IPS-18a (cell line): ENCODE measurements around the gene PRKAG2.

ENCODE experiments used
- H3K27ac ChIP-seq: one replicate; pipeline ENCODE4 v1.5.1; 2013; ENCODE audit warnings: low read length
- H3K27me3 ChIP-seq: one replicate; pipeline ENCODE4 v1.6.1; 2013; ENCODE audit warnings: mild to moderate bottlenecking, low read length; ENCODE audit not compliant: control insufficient read depth, insufficient read depth
- H3K36me3 ChIP-seq: one replicate; pipeline ENCODE4 v1.6.1; 2013; ENCODE audit warnings: low read depth, low read length; ENCODE audit not compliant: control insufficient read depth
- H3K4me1 ChIP-seq: one replicate; pipeline ENCODE4 v1.6.1; 2013; ENCODE audit warnings: low read depth, low read length; ENCODE audit not compliant: control insufficient read depth
- H3K4me3 ChIP-seq: one replicate; pipeline ENCODE4 v1.5.1; 2013; ENCODE audit warnings: low read length
- H3K9ac ChIP-seq: one replicate; pipeline ENCODE4 v1.6.1; 2013; ENCODE audit warnings: mild to moderate bottlenecking, low read length, moderate library complexity
- H3K9me3 ChIP-seq: one replicate; pipeline ENCODE4 v1.6.1; 2013; ENCODE audit warnings: low read depth, low read length; ENCODE audit not compliant: control insufficient read depth

PRKAG2 gene

GRCh38 chr7:151600331-151600730, 276.6 kb downstream of the PRKAG2 start:
- Histone ChIP-seq H3K4me3 (no peak overlapping the region), H3K27ac (no peak overlapping the region), H3K36me3 (no peaks in the 10 kb centered on the region), H3K9ac (no peak overlapping the region), H3K27me3 (no peaks in the 10 kb centered on the region), H3K9me3 (no peaks in the 10 kb centered on the region), H3K4me1 (no peaks in the 10 kb centered on the region)

- Histone ChIP-seq H3K9ac (no peak overlapping the region), H3K27ac (no peak overlapping the region), H3K27me3 (no peaks in the 10 kb centered on the region), H3K4me3 (no peak overlapping the region), H3K36me3 (no peaks in the 10 kb centered on the region), H3K9me3 (no peaks in the 10 kb centered on the region), H3K4me1 (no peaks in the 10 kb centered on the region)
Measured at GRCh38 chr7:151599401-151600227, 277.3 kb downstream of the PRKAG2 start.

- H3K9me3 ChIP-seq, result no peaks in the 10 kb centered on the region
- no peak overlapping the region for H3K4me3 ChIP-seq
- no peaks in the 10 kb centered on the region for H3K36me3 ChIP-seq
- H3K27me3 ChIP-seq, result no peaks in the 10 kb centered on the region
- no peaks in the 10 kb centered on the region for H3K4me1 ChIP-seq
- no peak overlapping the region for H3K27ac ChIP-seq
- H3K9ac ChIP-seq, result no peak overlapping the region
Measured at GRCh38 chr7:151597541-151598444, 279.1 kb downstream of the PRKAG2 start.

- H3K9ac ChIP-seq, result no peak overlapping the region
- H3K27ac ChIP-seq, result no peak overlapping the region
- H3K27me3 ChIP-seq, result no peaks in the 10 kb centered on the region
- H3K36me3 ChIP-seq, result no peaks in the 10 kb centered on the region
- no peak overlapping the region for H3K4me3 ChIP-seq
- no peaks in the 10 kb centered on the region for H3K4me1 ChIP-seq
- no peaks in the 10 kb centered on the region for H3K9me3 ChIP-seq
Measured at GRCh38 chr7:151595702-151596350, 281.1 kb downstream of the PRKAG2 start.

- H3K27me3 ChIP-seq, result no peaks in the 10 kb centered on the region
- no peak overlapping the region for H3K4me3 ChIP-seq
- H3K9ac ChIP-seq, result no peak overlapping the region
- no peaks in the 10 kb centered on the region for H3K36me3 ChIP-seq
- H3K27ac ChIP-seq, result no peak overlapping the region
- no peaks in the 10 kb centered on the region for H3K9me3 ChIP-seq
- no peaks in the 10 kb centered on the region for H3K4me1 ChIP-seq
Measured at GRCh38 chr7:151592868-151593486, 283.9 kb downstream of the PRKAG2 start.

- Histone ChIP-seq H3K27me3 (no peaks in the 10 kb centered on the region), H3K4me1 (no peaks in the 10 kb centered on the region), H3K27ac (no peak overlapping the region), H3K9me3 (no peaks in the 10 kb centered on the region), H3K36me3 (no peaks in the 10 kb centered on the region), H3K4me3 (no peak overlapping the region), H3K9ac (no peak overlapping the region)
Measured at GRCh38 chr7:151592330-151592729, 284.6 kb downstream of the PRKAG2 start.

GRCh38 chr7:151591866-151592265, 285.0 kb downstream of the PRKAG2 start:
- no peaks in the 10 kb centered on the region for H3K27me3 ChIP-seq
- H3K27ac ChIP-seq, result no peak overlapping the region

GRCh38 chr7:151590850-151591771, 285.8 kb downstream of the PRKAG2 start:
- Histone ChIP-seq H3K9ac (no peak overlapping the region), H3K36me3 (no peaks in the 10 kb centered on the region), H3K27ac (no peak overlapping the region), H3K4me3 (no peak overlapping the region), H3K9me3 (no peaks in the 10 kb centered on the region), H3K4me1 (no peaks in the 10 kb centered on the region), H3K27me3 (no peaks in the 10 kb centered on the region)

More at GRCh38 chr7:151591866-151592265, 285.0 kb downstream of the PRKAG2 start:
- H3K36me3 ChIP-seq, result no peaks in the 10 kb centered on the region
- no peak overlapping the region for H3K4me3 ChIP-seq
- no peaks in the 10 kb centered on the region for H3K4me1 ChIP-seq
- H3K9me3 ChIP-seq, result no peaks in the 10 kb centered on the region
- no peak overlapping the region for H3K9ac ChIP-seq

GRCh38 chr7:151590071-151590849, 286.7 kb downstream of the PRKAG2 start:
- Histone ChIP-seq H3K27ac (no peak overlapping the region), H3K9me3 (no peaks in the 10 kb centered on the region), H3K36me3 (no peaks in the 10 kb centered on the region), H3K4me3 (no peak overlapping the region), H3K9ac (no peak overlapping the region), H3K4me1 (no peaks in the 10 kb centered on the region), H3K27me3 (no peaks in the 10 kb centered on the region)

GRCh38 chr7:151588982-151589381, 287.9 kb downstream of the PRKAG2 start:
- Histone ChIP-seq H3K4me1 (no peaks in the 10 kb centered on the region), H3K27me3 (no peaks in the 10 kb centered on the region), H3K4me3 (no peak overlapping the region), H3K27ac (no peak overlapping the region), H3K36me3 (no peaks in the 10 kb centered on the region), H3K9me3 (no peaks in the 10 kb centered on the region), H3K9ac (no peak overlapping the region)
